Right cardiac atrium (tissue), 5 donors: Measurements from ENCODE around the gene TBC1D22A. TPM values are rescaled to one million over a fixed set of nuclear protein-coding genes. Genes with fewer than 3 reads are reported as not detected.

ENCODE experiments used
- ATAC-seq, 2 donors: fragments of 200-7000 bp; cut with Tn5 transposase; one replicate each; pipeline versions ENCODE4 v1.8.0 to v1.9.1; 2020; ENCODE audit warnings: moderate library complexity in 2 of 2, mild to moderate bottlenecking in 1 of 2
- DNase-seq, 3 donors: peaks; one replicate each; pipeline ENCODE4 v3.0.0-alpha.2; 2020
- H3K27ac ChIP-seq: one replicate; pipeline ENCODE4 v1.5.1; 2013; ENCODE audit warnings: mild to moderate bottlenecking, low read length, control low read depth, moderate library complexity
- H3K27me3 ChIP-seq: one replicate; pipeline ENCODE4 v1.6.1; 2013; ENCODE audit not compliant: control insufficient read depth, insufficient read depth
- H3K4me1 ChIP-seq: one replicate; pipeline ENCODE4 v1.6.1; 2013; ENCODE audit warnings: low read length; ENCODE audit not compliant: control insufficient read depth, insufficient read depth
- H3K4me3 ChIP-seq: one replicate; pipeline ENCODE4 v1.5.1; 2013; ENCODE audit warnings: low read length, control low read depth
- H3K9me3 ChIP-seq: one replicate; pipeline ENCODE4 v1.6.1; 2013; ENCODE audit warnings: low read length; ENCODE audit not compliant: control insufficient read depth
- WGBS: extraction: QIAGEN DNeasy Blood & Tissue Kit; methylation state at CpG from one replicate; pipeline ENCODE4 v1.1.7; 2013; 5-methylcytosine and 5-hydroxymethylcytosine counted together
- intact Hi-C, 4 donors: fragments of 100-400 bp; cut with DNase I; formaldehyde crosslinking; loops; one replicate each; pipeline versions ENCODE4 v1.11.0 to v1.14.0; 2022 to 2023
- polyA plus RNA-seq: library from polyadenylated mRNA; stranded (reverse); fragments of 200-250 nt; gene quantifications from one replicate; pipeline ENCODE4 v1.2.3, GENCODE V29; 2013
- total RNA-seq, 4 donors: library from RNA; stranded (reverse); fragmentation: NEBNext Ultra II Directional; extraction: Animal tissue kit (Norgen Biotek cat#: 25700); gene quantifications; one replicate each; pipeline ENCODE4 v1.2.1, GENCODE V29; 2021
- donor health status: healthy with polysubstance abuse.
- donor health status: DM: no; HTN: yes; CAD: no.
- donor health status: DM: no; HTN: no; CAD: no.
- donor health status: DM: no; HTN: yes; CAD: no; lungs with severe emphysema.
- donor health status: DM: yes; HTN: yes; CAD: no.

TBC1D22A gene
- total and polyA plus RNA-seq, 5 donors: 12.0 to 17.3 (median 15.7) TPM

- Histone ChIP-seq H3K4me3 (no peak overlapping the region), H3K27ac (no peak overlapping the region), H3K9me3 (no peaks in the 10 kb centered on the region), H3K27me3 (no peaks in the 10 kb centered on the region), H3K4me1 (no peaks in the 10 kb centered on the region)
- 85% methylated on average over 9 of the region's 9 CpGs for WGBS
- ATAC-seq (no peak), DNase-seq (no peak)
- intact Hi-C loops: no loop called here
Observed at GRCh38 chr22:46857142-46857884, 94.9 kb downstream of the TBC1D22A start.

DNA sequence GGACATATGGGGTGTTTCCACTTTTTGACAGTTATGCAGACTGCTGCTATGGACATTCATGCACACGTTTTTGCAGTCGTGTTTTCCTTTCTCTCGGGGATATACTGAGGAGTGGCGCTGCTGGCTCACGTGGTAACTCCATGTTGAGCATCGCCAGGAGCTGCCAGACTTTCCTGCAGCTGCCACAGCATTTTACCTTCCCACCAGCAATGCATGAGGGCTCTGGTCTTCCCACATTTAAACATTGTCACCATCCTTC lies 95.4 kb downstream of the TBC1D22A start:
- H3K4me3 ChIP-seq: no peak overlapping the region
- no peaks in the 10 kb centered on the region for H3K9me3 ChIP-seq
- WGBS: 91% methylated on average over 6 of the region's 6 CpGs
- ATAC-seq (no peak), DNase-seq (no peak)
- H3K27ac ChIP-seq: no peak overlapping the region
- no peaks in the 10 kb centered on the region for H3K27me3 ChIP-seq
- H3K4me1 ChIP-seq: no peaks in the 10 kb centered on the region
- intact Hi-C loops: no loop called here

GRCh38 chr22:46858181-46858771 lies 95.8 kb downstream of the TBC1D22A start:
- 98% methylated on average over 23 of the region's 23 CpGs for WGBS
- ATAC-seq: no peak
- intact Hi-C loops: no loop called here

GRCh38 chr22:46860562-46860961 lies 98.1 kb downstream of the TBC1D22A start:
- WGBS: 94% methylated on average over 16 of the region's 16 CpGs
- no peaks in the 10 kb centered on the region for H3K9me3 ChIP-seq
- H3K27ac ChIP-seq: no peak overlapping the region
- no peaks in the 10 kb centered on the region for H3K4me1 ChIP-seq
- no peak overlapping the region for H3K4me3 ChIP-seq
- DNase-seq (no peak), ATAC-seq (no peak)
- intact Hi-C loops: no loop called here
- H3K27me3 ChIP-seq: no peaks in the 10 kb centered on the region

More at GRCh38 chr22:46858181-46858771, 95.8 kb downstream of the TBC1D22A start:
- Histone ChIP-seq H3K4me1 (no peaks in the 10 kb centered on the region), H3K27ac (no peak overlapping the region), H3K27me3 (no peaks in the 10 kb centered on the region), H3K9me3 (no peaks in the 10 kb centered on the region), H3K4me3 (no peak overlapping the region)
- no peak for DNase-seq

DNA sequence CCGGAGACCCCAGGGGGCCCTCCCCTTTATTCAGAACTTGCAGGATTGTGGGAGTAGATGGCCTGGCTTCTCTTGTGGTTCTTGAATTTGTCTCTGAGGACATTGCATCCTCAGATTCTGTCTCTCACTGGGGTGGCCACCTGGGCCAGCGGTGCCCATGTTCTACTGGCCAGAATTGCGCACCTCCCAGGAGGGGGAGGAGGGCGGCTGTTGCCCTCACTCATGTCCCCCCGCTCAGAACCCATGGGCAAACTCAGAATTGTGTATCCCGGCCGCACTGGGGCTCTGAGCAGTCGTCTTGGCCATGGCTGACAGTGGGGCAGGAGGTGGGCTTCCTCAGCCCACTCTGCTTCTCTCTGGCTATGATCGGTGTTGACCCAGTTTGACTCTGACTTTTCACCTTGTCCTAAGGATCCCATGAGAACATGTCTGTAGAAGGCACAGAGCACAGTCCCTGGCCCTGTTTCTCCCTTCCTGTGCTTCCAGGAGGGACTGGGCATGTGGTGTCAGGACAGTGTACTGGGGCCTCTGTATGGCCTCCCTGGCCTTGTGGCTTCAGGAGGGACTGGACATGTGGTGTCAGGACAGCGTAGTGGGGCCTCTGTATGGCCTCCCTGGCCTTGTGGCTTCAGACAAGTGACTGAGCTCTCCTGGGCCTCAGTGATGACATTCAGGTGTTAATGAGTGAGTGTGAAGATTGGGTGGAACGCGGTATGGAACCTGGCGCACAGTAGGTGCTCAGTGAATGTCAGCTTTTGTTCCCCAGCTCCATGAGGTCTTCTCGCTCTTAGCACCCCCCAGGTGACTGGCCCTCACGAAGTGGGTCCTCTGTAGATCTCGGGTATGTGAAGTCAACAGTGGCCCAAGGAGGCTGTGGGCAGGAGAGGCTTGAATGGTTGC lies 99.3 kb downstream of the TBC1D22A start:
- Histone ChIP-seq H3K27me3 (no peaks in the 10 kb centered on the region), H3K27ac (no peak overlapping the region), H3K9me3 (no peaks in the 10 kb centered on the region), H3K4me3 (no peak overlapping the region), H3K4me1 (no peaks in the 10 kb centered on the region)
- ATAC-seq: peak in 1 of 2 donors; percentile 25
- intact Hi-C loops: no loop called here
- 97% methylated on average over 16 of the region's 16 CpGs for WGBS
- DNase-seq: no peak

DNA sequence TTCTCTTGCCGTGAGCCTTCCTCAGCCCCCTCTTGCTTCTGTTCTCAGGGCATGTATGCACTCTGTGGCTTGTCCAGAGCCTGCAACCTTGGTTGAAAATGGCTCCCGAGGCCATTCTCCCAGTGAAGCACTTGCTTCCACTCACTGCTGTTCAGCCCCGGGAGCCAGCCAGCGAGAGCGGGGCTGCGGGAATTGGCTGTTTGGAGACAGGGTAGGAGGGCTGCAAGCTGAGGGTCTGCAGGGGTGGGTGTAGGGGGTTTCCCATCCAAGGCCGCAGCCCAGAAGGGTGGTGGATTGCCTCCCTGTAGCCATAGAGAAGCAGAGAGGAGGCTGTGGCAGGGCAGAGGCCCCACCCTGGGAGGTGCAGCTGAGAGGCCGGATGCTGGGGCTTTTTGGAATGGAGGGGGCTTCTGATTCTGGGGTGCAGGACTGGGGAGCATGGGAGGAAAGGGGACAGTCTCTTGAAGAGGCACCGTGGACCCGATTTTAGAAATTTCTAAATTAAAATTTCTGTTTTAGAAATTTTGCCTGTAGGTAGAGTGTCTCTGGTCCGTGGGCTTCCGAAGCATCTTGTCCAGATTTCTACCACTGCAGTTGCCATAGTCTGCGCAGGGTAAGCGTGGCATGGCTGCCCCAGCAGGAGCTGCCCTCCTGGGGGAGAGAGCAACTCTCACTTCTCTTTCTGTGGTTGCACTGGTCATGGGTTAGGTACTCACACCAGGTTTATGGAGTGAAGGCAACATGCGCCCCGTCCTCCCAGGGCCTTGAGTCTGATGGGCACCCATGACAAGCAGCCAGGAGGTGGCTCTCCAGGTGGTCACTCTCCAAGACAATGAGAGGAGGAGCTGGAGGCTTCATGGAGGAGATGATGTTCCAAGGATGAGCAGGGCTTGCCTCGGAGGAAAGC lies 100.2 kb downstream of the TBC1D22A start:
- Histone ChIP-seq H3K4me1 (no peaks in the 10 kb centered on the region), H3K9me3 (no peaks in the 10 kb centered on the region), H3K4me3 (no peak overlapping the region), H3K27ac (no peak overlapping the region), H3K27me3 (no peaks in the 10 kb centered on the region)
- no peak for DNase-seq
- intact Hi-C loops: no loop called here
- WGBS: 94% methylated on average over 17 of the region's 17 CpGs
- no peak for ATAC-seq

GRCh38 chr22:46863794-46864193 lies 101.3 kb downstream of the TBC1D22A start:
- no peak overlapping the region for H3K4me3 ChIP-seq
- H3K27ac ChIP-seq: no peak overlapping the region
- H3K9me3 ChIP-seq: no peaks in the 10 kb centered on the region
- DNase-seq (no peak), ATAC-seq (no peak)
- intact Hi-C loops: no loop called here
- WGBS: 87% methylated on average over 6 of the region's 6 CpGs
- no peaks in the 10 kb centered on the region for H3K27me3 ChIP-seq
- H3K4me1 ChIP-seq: no peaks in the 10 kb centered on the region

DNA sequence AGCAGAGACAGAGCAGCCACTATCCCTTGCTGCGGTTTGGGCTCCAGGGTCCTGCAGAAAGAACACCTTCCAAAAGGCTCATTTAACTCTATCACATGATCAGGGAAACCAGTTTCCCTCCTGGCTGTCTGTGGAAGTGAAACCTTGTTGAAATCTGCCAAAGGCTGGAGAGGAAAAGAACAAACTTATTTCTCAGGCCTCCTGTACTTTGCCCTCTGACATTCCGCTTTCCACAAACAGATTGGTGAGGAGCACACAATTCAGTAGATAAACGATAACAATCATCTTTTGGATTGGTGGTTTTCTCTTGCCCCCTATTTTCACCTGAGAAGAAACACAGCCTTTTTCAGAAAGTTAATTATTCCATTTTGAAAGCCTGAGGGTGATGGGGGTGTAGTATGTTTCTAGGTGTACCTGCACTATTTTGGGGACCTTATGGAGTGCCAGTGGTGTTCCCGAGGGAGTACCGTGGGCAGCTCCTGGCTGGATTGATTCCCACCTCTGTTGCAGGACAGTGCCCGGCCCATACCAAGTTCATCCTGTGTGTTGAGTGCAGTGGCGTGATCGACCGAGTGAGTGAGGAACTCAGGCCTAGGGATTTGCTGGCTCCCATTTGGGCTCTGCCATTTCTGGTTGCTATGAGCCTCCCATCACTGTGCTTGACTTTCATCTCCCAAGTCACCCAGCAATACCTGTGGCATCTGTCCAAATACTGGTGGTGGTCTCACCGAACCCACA lies 102.0 kb downstream of the TBC1D22A start:
- WGBS: 92% methylated on average over 10 of the region's 10 CpGs
- no peaks in the 10 kb centered on the region for H3K4me1 ChIP-seq
- no peak overlapping the region for H3K27ac ChIP-seq
- intact Hi-C loops: no loop called here
- no peak overlapping the region for H3K4me3 ChIP-seq
- DNase-seq (no peak), ATAC-seq (no peak)
- no peaks in the 10 kb centered on the region for H3K27me3 ChIP-seq
- H3K9me3 ChIP-seq: no peaks in the 10 kb centered on the region

- Histone ChIP-seq H3K4me1 (no peaks in the 10 kb centered on the region), H3K4me3 (no peak overlapping the region), H3K27ac (no peak overlapping the region), H3K27me3 (no peaks in the 10 kb centered on the region), H3K9me3 (no peaks in the 10 kb centered on the region)
- ATAC-seq: no peak
- intact Hi-C loops: no loop called here
- no peak for DNase-seq
- 96% methylated on average over 3 of the region's 3 CpGs for WGBS
Observed at GRCh38 chr22:46865052-46865434, 102.6 kb downstream of the TBC1D22A start.

DNA sequence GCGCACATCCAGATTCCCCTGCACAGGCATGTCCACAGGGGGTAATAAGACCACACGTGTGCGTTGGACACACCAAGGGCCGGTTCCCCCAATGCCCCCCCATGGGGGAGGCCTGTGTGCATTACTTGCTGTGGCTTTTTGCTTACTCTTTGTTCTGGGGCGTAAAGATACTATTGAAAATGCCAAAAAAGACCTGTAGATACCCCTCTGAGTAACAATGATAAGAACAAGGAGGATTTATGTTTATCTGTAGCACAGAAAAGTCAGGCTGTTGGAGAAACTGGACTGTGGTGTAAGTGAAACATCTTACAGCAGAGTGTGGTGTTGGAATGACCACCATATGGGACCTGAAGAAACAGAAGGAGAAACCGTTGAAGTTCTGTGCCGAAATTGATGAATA lies 103.2 kb downstream of the TBC1D22A start:
- ATAC-seq: no peak
- H3K9me3 ChIP-seq: peaks cover 2% of the 10 kb centered on the region
- H3K4me3 ChIP-seq: no peak overlapping the region
- no peak overlapping the region for H3K27ac ChIP-seq
- DNase-seq: no peak
- intact Hi-C loops: no loop called here
- 97% methylated on average over 7 of the region's 7 CpGs for WGBS
- H3K27me3 ChIP-seq: no peaks in the 10 kb centered on the region
- no peaks in the 10 kb centered on the region for H3K4me1 ChIP-seq
